ENCODE data around the gene ANKS1B.

DNA sequence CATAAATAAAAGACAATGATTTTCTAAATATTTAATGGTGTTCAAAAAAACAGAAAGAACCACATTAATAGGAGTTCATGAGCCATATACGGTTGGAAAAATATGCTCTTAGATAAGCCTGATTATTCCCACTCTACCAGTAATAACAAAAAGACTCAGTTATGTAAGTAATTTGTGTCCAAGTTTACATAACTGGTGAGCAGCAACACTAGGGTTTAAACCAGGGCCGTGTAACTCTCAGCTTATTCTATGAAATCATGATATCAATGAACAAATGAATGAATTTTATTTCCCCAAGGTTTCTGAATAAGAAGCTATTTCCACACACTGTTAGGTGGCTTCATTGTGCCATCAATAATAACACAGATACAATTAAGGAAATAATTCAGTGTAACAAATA, 238.8 kb downstream of the ANKS1B start:
- TF ChIP-seq, protein P1, sequence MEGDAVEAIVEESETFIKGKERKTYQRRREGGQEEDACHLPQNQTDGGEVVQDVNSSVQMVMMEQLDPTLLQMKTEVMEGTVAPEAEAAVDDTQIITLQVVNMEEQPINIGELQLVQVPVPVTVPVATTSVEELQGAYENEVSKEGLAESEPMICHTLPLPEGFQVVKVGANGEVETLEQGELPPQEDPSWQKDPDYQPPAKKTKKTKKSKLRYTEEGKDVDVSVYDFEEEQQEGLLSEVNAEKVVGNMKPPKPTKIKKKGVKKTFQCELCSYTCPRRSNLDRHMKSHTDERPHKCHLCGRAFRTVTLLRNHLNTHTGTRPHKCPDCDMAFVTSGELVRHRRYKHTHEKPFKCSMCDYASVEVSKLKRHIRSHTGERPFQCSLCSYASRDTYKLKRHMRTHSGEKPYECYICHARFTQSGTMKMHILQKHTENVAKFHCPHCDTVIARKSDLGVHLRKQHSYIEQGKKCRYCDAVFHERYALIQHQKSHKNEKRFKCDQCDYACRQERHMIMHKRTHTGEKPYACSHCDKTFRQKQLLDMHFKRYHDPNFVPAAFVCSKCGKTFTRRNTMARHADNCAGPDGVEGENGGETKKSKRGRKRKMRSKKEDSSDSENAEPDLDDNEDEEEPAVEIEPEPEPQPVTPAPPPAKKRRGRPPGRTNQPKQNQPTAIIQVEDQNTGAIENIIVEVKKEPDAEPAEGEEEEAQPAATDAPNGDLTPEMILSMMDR (IDR thresholded peaks at IDR 0.05) = no peak
- no peak for TF ChIP-seq POLR2A (IDR thresholded peaks at IDR 0.05)

All from Peyer's patch (tissue), 4 donors.